ENCODE results near the gene LHCGR. TPM values are rescaled to one million over a fixed set of nuclear protein-coding genes. Genes with fewer than 3 reads are reported as not detected.
A peak's percentile ranks its signal among the peaks of the same experiment; 100 is the strongest.

Gene LHCGR
- total and polyA plus RNA-seq, 2 of the 13 experiments (the other 11 are each of a cell fraction or from before 2014, with no cell fraction given) = not detected

- BruUV-seq (replicated peaks) = no TSS peak
- no peak overlapping the region for H2AFZ ChIP-seq (ENCODE audit: low read length)
- CTCF ChIA-PET (ENCODE audit: low intra/inter-chr PET ratio, low total read pairs) = no interaction called here
- in situ Hi-C loops (cut with HindIII; ENCODE audit: extremely low pct_ligation_motif_present, low pct_unique_long_range_greater_than_20kb) = no loop called here
- TF ChIP-seq DDIT3 (CRISPR knock-in tag; IDR thresholded peaks at IDR 0.05) = no peak
- TF ChIP-seq MAFK (conservative IDR thresholded peaks at IDR 0.05 in 1 of 2, IDR thresholded peaks at IDR 0.05 in 1 of 2; ENCODE audit: low read length in 2 of 2) = 0 out of 4 replicates have a peak, but pooled peaks of 1 of the 2 experiments have one; percentile 1
- TF ChIP-seq, protein P1, sequence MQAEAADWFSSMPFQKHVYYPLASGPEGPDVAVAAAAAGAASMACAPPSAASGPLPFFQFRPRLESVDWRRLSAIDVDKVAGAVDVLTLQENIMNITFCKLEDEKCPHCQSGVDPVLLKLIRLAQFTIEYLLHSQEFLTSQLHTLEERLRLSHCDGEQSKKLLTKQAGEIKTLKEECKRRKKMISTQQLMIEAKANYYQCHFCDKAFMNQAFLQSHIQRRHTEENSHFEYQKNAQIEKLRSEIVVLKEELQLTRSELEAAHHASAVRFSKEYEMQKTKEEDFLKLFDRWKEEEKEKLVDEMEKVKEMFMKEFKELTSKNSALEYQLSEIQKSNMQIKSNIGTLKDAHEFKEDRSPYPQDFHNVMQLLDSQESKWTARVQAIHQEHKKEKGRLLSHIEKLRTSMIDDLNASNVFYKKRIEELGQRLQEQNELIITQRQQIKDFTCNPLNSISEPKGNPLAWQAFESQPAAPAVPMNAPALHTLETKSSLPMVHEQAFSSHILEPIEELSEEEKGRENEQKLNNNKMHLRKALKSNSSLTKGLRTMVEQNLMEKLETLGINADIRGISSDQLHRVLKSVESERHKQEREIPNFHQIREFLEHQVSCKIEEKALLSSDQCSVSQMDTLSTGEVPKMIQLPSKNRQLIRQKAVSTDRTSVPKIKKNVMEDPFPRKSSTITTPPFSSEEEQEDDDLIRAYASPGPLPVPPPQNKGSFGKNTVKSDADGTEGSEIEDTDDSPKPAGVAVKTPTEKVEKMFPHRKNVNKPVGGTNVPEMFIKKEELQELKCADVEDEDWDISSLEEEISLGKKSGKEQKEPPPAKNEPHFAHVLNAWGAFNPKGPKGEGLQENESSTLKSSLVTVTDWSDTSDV (CRISPR knock-in tag; IDR thresholded peaks at IDR 0.05) = no peak
- no peak for TF ChIP-seq SETDB1 (CRISPR knock-in tag; IDR thresholded peaks at IDR 0.05; ENCODE audit: borderline replicate concordance)
- H3K4me2 ChIP-seq (ENCODE audit: low read depth, low read length) = no peak overlapping the region
- no peaks in the 10 kb centered on the region for H3K27me3 ChIP-seq (ENCODE audit: control insufficient read depth in 1 of 2, insufficient read depth in 2 of 2, low read length in 2 of 2)
- FAIRE-seq (no peak), ATAC-seq (no peak), DNase-seq (ENCODE audit: low spot score) (no peak)
- H4K20me1 ChIP-seq (ENCODE audit: insufficient read depth, low read length) = no peaks in the 10 kb centered on the region
- POLR2A ChIA-PET = no interaction called here
- no peak overlapping the region for H3K4me3 ChIP-seq (replicated peaks in 1 of 3; ENCODE audit: insufficient read depth in 1 of 3, low read depth in 2 of 3, low read length in 3 of 3)
- WGBS (ENCODE audit: low lambda C conversion rate) = 0% methylated on average over 1 of the region's 1 CpG
- H3K4me1 ChIP-seq (ENCODE audit: insufficient read depth, low read length) = no peaks in the 10 kb centered on the region
- intact Hi-C loops (cut with micrococcal nuclease; ENCODE audit: unreplicated experiment) = no loop called here
- no peak overlapping the region for H3K9ac ChIP-seq (ENCODE audit: insufficient read depth, low read depth, low read length)
- H3K9me3 ChIP-seq (ENCODE audit: low read length) = no peaks in the 10 kb centered on the region
- H3K36me3 ChIP-seq (replicated peaks in 1 of 2; ENCODE audit: control insufficient read depth in 1 of 2, insufficient read depth in 2 of 2, low read length in 2 of 2) = no peaks in the 10 kb centered on the region
- no peaks in the 10 kb centered on the region for H3K79me2 ChIP-seq (ENCODE audit: insufficient read depth, low read length)
- no peak overlapping the region for H3K27ac ChIP-seq (ENCODE audit: extremely low read length, insufficient read depth, low read length)
Observed at GRCh38 chr2:48696881-48697280, 58.6 kb downstream of the LHCGR start.

- TF ChIP-seq, protein P2, sequence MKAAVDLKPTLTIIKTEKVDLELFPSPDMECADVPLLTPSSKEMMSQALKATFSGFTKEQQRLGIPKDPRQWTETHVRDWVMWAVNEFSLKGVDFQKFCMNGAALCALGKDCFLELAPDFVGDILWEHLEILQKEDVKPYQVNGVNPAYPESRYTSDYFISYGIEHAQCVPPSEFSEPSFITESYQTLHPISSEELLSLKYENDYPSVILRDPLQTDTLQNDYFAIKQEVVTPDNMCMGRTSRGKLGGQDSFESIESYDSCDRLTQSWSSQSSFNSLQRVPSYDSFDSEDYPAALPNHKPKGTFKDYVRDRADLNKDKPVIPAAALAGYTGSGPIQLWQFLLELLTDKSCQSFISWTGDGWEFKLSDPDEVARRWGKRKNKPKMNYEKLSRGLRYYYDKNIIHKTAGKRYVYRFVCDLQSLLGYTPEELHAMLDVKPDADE (CRISPR knock-in tag; IDR thresholded peaks at IDR 0.05) = no peak
- no peak for TF ChIP-seq DDIT3 (CRISPR knock-in tag; IDR thresholded peaks at IDR 0.05)
- TF ChIP-seq KLF13 (CRISPR knock-in tag; IDR thresholded peaks at IDR 0.05) = no peak
- TF ChIP-seq ZNF782 (CRISPR knock-in tag; IDR thresholded peaks at IDR 0.05; ENCODE audit: borderline replicate concordance) = no peak
- TF ChIP-seq IKZF1 (IDR thresholded peaks at IDR 0.05) = no peak
- TF ChIP-seq TRIM24 (CRISPR knock-in tag; IDR thresholded peaks at IDR 0.05) = no peak
- TF ChIP-seq, protein P3, sequence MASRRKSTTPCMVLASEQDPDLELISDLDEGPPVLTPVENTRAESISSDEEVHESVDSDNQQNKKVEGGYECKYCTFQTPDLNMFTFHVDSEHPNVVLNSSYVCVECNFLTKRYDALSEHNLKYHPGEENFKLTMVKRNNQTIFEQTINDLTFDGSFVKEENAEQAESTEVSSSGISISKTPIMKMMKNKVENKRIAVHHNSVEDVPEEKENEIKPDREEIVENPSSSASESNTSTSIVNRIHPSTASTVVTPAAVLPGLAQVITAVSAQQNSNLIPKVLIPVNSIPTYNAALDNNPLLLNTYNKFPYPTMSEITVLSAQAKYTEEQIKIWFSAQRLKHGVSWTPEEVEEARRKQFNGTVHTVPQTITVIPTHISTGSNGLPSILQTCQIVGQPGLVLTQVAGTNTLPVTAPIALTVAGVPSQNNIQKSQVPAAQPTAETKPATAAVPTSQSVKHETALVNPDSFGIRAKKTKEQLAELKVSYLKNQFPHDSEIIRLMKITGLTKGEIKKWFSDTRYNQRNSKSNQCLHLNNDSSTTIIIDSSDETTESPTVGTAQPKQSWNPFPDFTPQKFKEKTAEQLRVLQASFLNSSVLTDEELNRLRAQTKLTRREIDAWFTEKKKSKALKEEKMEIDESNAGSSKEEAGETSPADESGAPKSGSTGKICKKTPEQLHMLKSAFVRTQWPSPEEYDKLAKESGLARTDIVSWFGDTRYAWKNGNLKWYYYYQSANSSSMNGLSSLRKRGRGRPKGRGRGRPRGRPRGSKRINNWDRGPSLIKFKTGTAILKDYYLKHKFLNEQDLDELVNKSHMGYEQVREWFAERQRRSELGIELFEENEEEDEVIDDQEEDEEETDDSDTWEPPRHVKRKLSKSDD (CRISPR knock-in tag; IDR thresholded peaks at IDR 0.05; ENCODE audit: low read depth) = no peak
- no peak overlapping the region for H3K4me2 ChIP-seq (ENCODE audit: low read depth, low read length)
- DNase-seq (ENCODE audit: low spot score) (no peak), ATAC-seq (no peak), FAIRE-seq (no peak)
- intact Hi-C loops (cut with micrococcal nuclease; ENCODE audit: unreplicated experiment) (no loop called here), in situ Hi-C loops (cut with HindIII; ENCODE audit: extremely low pct_ligation_motif_present, low pct_unique_long_range_greater_than_20kb) (no loop called here)
- no peaks in the 10 kb centered on the region for H3K27me3 ChIP-seq (ENCODE audit: control insufficient read depth in 1 of 2, insufficient read depth in 2 of 2, low read length in 2 of 2)
- no peak overlapping the region for H2AFZ ChIP-seq (ENCODE audit: low read length)
- H3K4me3 ChIP-seq (replicated peaks in 1 of 3; ENCODE audit: insufficient read depth in 1 of 3, low read depth in 2 of 3, low read length in 3 of 3) = no peak overlapping the region
- no TSS peak for BruUV-seq (replicated peaks)
- H3K9me3 ChIP-seq (ENCODE audit: low read length) = no peaks in the 10 kb centered on the region
- no peaks in the 10 kb centered on the region for H3K79me2 ChIP-seq (ENCODE audit: insufficient read depth, low read length)
- no peak overlapping the region for H3K27ac ChIP-seq (ENCODE audit: extremely low read length, insufficient read depth, low read length)
- POLR2A ChIA-PET = no interaction called here
- no peaks in the 10 kb centered on the region for H3K36me3 ChIP-seq (replicated peaks in 1 of 2; ENCODE audit: control insufficient read depth in 1 of 2, insufficient read depth in 2 of 2, low read length in 2 of 2)
- no peaks in the 10 kb centered on the region for H4K20me1 ChIP-seq (ENCODE audit: insufficient read depth, low read length)
- CTCF ChIA-PET (ENCODE audit: low intra/inter-chr PET ratio, low total read pairs) = no interaction called here
- no peaks in the 10 kb centered on the region for H3K4me1 ChIP-seq (ENCODE audit: insufficient read depth, low read length)
- no peak overlapping the region for H3K9ac ChIP-seq (ENCODE audit: insufficient read depth, low read depth, low read length)
Observed at GRCh38 chr2:48695991-48696390, 59.5 kb downstream of the LHCGR start.

All from HepG2 (cell line).